ENCODE results near the gene CACNG8.

CACNG8 gene

DNA sequence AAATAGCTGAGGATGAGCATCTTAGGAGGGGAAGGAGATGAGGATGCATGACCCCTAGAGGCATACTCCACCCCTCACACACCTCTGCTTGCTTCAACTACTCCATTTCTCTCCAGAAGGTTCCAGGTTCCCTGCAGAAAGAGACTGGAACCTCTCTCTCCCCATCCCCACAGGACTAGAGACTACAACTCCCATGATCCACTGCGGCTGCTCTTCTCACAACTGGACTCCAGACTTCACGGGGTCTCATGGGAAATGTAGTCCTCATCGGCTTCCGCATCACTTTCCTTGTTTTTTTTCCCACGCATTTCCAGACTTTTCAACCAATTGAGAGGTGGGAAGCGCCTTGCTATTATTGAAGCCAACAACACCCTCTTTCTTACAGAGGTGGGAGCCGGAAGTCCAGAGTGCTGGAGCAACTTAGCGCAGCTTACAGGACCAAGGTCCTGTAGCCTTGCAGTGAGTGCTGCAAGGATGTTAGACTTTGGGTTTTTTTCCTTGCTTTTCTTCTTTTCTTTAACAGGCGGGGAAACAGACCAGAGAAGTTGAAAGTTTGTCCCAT, 14.8 kb downstream of the CACNG8 start:
- TF ChIP-seq, protein P1, sequence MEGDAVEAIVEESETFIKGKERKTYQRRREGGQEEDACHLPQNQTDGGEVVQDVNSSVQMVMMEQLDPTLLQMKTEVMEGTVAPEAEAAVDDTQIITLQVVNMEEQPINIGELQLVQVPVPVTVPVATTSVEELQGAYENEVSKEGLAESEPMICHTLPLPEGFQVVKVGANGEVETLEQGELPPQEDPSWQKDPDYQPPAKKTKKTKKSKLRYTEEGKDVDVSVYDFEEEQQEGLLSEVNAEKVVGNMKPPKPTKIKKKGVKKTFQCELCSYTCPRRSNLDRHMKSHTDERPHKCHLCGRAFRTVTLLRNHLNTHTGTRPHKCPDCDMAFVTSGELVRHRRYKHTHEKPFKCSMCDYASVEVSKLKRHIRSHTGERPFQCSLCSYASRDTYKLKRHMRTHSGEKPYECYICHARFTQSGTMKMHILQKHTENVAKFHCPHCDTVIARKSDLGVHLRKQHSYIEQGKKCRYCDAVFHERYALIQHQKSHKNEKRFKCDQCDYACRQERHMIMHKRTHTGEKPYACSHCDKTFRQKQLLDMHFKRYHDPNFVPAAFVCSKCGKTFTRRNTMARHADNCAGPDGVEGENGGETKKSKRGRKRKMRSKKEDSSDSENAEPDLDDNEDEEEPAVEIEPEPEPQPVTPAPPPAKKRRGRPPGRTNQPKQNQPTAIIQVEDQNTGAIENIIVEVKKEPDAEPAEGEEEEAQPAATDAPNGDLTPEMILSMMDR (IDR thresholded peaks at IDR 0.05; ENCODE audit: insufficient read depth, low read depth, low read length, missing control alignments) = no peak
- peak; percentile 19 for DNase-seq (ENCODE audit: low read depth)
- no peak overlapping the region for H3K4me3 ChIP-seq (ENCODE audit: low read depth, low read length)

DNA sequence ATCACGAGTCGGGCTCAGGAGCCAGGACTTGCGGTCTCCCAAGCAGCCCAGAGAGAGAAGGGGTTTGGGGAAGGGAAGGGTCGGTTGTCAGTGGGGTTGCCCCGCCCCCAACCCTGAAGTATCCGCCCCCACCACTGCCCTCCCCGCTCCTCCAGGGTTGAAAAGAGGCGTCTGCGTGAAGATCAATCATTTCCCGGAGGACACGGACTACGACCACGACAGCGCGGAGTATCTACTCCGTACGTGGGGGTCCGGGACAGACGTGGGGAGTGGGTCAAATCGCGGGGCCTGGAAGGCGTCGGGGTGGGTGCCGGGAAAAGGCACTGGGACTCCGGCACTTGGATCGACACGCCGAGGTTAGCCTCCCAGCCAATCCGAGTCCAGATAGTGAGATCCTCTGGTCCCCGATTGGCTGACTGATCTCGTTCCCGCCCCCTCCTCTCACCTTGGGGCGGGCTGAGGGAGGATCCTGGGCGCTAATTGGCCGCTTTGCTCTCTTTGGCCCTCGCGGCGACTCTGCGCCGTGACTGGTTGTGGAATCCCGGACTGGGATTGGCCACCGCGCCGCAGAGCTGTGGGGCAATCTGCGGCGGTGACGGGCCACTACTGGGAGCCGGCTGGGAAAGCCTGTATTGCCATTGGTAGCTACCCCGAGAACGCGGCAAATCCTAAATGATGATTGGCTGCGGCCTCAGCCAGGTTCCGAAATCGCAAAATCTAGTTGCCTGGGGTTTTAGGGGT, 15.4 kb downstream of the CACNG8 start:
- DNase-seq (ENCODE audit: low read depth) = no peak
- TF ChIP-seq, protein P1 (IDR thresholded peaks at IDR 0.05; ENCODE audit: insufficient read depth, low read depth, low read length, missing control alignments) = no peak
- no peak overlapping the region for H3K4me3 ChIP-seq (ENCODE audit: low read depth, low read length)

- TF ChIP-seq, protein P1 (IDR thresholded peaks at IDR 0.05; ENCODE audit: insufficient read depth, low read depth, low read length, missing control alignments) = no peak
- no peak overlapping the region for H3K4me3 ChIP-seq (ENCODE audit: low read depth, low read length)
These were observed 16.5 kb downstream of the CACNG8 start for GRCh38 chr19:53978975-53979801.

DNA sequence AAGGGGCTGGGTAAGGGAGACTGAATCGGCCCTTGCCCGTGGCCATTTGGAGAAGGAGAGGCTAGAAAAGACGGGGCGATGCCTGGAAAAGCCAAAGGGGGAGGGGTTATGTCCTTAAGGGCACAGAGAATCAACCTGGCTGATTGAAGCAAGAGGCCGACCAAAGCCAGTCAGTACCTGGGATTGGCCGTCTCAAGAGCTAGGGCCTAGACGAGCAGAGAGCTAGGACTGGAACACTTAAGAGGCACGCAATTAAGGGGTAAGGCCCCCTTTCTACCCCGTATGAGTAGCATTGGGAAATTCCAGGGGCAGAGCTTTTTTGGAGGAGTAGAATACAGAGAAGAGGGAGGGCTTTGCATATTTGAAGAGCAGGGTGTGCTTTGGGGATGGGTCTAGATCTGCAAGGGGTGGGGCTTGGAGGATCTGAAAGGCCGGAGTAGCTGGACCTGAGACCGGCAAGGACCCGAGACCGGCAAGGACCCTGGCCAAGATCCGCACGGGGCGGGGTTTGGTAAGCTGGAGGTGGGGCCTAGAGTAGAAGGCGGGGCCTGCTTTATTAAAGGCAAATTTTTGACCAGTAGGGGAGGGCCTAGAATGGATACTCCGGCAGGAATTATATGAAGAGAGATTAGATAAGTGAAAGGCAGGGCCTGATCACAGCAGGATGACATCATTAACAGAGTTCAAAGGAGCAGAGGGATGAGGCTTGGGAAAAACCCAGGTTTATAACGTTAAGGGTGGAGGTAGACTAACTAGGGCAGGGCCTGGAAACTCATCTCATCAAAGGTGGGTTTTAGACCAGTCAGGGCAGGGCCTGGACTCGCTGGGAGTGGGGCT, 18.0 kb downstream of the CACNG8 start:
- TF ChIP-seq, protein P1 (IDR thresholded peaks at IDR 0.05; ENCODE audit: insufficient read depth, low read depth, low read length, missing control alignments) = no peak
- H3K4me3 ChIP-seq (ENCODE audit: low read depth, low read length) = no peak overlapping the region
- DNase-seq (ENCODE audit: low read depth) = no peak

More at GRCh38 chr19:53978975-53979801, 16.5 kb downstream of the CACNG8 start:
- DNase-seq (ENCODE audit: low read depth) = no peak

DNA sequence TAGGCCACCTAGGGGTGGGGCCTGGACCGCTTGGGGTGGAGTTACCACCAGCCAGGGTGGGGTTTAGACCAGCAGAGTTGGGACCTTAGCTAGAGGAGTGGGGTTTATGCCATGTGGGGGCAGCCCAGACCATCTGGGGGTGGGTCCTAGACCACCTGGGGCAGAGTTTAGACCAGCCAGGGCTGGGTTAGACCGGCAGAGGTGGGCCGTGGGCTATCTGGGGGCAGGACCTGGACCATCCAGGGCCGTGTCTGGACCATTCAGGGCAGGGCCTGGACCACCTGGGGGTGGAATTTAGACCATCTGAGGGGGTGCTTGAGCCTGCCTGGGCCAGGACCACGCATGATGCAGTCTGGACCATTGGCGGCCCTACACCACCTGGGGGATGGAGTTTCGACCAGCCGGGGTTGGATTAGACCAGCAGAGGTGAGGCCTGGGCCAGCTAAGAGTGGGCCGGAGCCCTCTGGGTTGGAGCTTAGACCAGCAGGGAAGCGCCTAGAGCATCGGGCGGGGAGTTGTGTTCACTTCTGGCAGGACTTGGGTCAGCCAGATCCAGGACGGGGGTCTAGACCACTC, 18.7 kb downstream of the CACNG8 start:
- TF ChIP-seq, protein P1 (IDR thresholded peaks at IDR 0.05; ENCODE audit: insufficient read depth, low read depth, low read length, missing control alignments) = no peak
- no peak for DNase-seq (ENCODE audit: low read depth)
- H3K4me3 ChIP-seq (ENCODE audit: low read depth, low read length) = no peak overlapping the region

DNA sequence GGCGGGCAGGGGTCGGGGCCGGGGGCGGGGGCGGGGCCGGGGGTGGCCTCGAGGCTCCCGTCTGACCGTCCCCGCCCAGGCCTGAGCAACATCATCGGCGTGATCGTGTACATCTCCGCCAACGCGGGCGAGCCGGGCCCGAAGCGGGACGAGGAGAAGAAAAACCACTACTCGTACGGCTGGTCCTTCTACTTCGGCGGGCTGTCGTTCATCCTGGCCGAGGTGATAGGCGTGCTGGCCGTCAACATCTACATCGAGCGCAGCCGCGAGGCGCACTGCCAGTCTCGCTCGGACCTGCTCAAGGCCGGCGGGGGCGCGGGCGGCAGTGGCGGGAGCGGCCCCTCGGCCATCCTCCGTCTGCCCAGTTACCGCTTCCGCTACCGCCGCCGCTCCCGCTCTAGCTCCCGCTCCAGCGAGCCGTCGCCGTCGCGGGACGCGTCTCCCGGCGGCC, 19.3 kb downstream of the CACNG8 start:
- DNase-seq (ENCODE audit: low read depth) = no peak
- TF ChIP-seq, protein P1 (IDR thresholded peaks at IDR 0.05; ENCODE audit: insufficient read depth, low read depth, low read length, missing control alignments) = no peak
- no peak overlapping the region for H3K4me3 ChIP-seq (ENCODE audit: low read depth, low read length)

Measured in GM12865 (cell line).